ENCODE data around the gene DMRTB1.

The DMRTB1 gene

DNA sequence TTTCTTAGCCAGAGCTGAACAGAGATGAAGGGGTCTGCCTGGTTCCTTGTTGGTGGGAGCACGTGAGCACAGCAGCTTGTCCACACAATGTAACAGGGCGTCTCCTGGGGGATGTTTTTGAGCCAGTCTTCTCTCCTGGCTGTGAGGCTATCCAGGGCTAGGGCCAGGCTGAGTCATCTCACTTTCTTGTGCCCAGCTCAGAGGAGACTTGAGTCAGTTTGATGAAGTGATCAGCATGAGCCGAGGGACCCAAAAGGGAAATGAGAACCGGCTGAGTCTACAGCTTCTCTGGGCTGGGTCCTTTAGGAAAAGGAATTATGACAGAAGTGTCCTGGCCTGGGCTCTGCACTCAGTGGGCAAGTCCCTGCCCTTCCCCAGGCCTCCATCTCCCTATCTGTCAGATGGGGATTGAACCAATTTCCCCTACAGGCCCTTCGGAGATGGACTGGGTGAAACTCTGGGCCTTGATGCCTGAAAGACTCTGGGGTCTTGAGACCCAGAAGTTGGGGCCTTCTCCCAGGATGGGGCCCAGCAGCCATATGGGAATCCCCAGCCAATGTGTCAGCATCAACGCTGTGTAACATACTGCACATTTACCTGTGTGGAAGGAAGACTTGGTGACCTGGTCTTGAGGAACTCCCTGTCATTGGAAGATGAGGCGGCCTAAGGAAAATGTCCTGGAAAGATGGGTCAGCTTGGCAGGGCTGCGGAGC, 36.6 kb downstream of the DMRTB1 start:
- DNase-seq, result no peak

DNA sequence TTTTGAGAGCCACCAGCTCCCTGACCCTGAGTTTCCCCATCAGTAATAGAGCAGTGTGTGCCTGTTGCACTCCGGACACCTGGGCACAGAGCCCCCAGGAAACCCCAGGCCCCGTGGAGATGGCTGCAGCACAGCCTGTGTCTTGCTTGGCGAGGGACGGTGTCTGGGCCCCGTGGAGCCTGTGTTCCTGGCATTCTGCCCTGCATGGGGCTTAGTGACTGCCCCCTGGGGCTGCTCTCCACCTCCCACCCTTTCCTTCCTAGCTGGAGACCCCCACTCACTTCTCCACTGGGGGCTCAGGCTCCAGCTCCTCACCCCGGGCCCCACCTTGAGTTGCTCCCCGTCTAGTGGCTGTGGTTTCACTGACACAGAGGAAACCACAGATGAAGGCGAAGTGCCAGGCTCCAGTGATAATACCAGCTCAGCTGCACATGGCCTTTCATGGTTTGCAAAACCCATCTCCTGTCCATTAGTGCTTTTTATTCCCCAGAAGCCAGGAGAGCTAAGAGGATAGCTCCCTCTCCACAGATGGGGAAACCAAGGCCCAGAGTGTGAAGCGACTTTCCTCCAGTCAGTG, 39.4 kb downstream of the DMRTB1 start:
- DNase-seq, result no peak

DNA sequence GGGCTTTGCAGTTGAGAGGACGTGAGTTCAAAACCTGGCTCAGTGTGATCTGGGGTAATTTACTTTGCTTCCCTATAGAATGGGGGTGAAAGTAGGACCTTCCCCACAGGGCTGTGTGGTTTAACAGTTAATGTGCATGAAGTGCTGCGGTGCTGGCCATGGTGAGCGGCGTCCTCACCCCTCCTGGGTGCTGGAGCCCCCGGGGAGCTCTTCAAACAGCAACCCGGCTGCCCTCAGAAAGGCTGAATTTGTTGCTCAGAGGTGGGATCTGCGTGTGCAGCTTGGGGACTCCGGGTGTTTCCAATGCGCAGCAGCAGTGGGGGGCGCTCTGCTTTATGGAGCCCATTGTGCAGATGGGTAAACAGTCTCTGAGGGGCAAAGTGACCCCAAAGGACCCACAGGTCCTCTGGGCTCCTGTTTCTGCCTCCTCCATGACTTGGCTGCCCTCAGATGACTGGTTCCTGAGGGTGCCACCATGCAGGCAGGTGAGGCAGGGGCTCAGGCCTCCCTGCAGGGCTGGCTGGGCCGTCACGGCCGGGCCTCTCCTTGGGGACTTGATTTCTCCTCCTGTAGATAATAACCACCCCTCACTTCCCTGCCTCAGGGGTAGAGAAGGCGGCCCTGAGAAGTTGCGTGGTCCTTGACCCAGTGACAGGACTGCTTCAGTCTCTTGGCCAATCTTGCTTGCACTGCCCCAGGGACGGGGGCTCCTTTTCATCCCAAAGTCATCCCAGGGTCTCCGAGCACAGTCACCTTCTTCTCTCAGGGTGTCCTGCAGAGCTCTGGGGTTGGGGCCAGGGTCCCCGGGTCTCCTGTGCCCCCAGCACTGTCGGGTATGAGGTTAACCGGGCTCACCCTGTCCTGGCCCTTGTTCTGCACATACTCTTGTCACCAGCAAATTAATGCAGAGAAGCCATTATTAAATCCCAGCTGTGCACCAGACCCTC, 40.3 kb downstream of the DMRTB1 start:
- no peak for DNase-seq

DNA sequence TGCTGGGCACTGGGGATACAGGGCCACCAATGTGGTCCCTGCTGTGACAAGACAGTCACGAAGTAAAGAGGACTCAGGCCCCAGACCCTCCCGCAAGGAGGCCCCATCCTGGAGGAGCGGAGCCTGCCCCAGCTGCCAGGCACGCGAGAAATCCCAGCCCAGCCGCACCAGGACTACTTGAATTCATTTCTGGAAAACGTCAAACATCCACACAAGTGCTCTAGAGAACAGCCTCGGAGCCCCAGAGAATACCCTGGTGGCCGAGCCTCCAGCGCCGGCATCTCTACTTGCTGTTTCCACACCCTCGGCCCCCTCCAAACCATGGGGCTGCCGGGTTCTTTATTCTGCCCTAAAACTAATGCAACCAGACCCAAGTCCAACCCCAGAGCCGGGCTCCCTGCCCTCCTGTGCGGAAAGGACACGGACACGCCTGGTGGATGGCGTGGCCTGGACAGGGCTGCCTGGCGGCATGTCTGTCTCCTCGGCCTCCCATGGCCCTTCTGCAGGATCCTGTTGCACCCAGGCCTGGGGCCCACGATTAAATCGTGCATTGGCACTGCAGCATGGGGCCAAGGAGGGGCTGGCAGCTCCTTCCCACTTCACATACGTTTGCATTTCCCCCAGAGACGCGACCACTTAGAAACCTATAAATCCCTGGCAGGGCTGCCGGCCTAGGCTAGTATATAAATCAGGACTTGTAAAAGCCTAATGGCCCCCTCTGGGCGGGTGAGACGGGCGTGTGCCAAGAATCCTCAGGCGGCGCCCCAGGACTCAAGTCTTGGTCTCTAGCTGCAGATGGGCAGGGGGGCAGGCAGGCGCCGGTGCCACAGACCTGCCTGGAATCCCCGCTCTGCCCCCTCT, 41.2 kb downstream of the DMRTB1 start:
- no peak for DNase-seq

DNA sequence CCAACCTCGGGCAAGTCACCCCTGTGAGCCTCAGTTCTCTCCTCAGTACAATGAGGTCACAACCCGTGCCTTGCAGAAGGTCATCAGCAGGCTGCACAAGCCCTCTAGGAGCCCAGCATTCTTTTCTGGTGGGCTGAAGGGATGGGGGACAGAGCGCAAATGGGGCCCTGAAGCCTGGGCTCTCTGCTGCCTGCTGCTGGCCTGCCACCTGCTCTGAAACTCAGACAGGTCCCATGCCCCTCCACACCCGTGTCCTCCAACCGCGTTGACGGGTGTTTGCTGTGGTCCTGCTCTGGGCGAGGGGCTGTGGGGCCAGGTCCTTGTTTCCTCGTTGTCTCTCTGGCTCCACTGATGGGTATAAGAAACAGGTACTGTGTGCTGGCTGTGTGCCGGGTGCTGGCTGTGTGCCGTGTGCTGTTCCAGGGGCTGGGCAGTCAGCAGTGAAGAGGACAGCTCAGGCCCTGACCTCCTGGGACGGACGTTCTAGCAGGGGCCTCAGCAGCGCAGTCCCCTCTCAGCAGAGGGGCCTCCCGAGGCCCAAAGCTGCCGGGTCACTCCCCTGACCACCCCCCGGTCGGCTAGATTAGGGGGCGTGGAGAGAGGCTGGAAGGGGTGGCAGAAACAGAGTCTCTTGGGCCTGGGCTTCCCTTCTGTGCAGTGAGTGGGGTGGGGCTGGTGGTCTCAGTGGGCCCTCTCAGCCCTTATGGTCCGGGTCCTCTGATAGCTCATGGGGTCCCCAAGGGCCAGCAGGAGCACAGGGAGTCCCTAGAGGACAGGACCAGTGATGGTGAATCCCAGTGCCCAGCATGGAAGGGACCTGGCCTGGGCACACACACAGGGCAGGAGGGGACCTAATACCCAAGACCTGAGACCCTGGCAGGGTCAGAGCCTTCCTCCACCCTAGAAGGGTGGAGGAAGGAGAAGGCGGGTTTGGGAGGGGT, 42.1 kb downstream of the DMRTB1 start:
- DNase-seq, result no peak

DNA sequence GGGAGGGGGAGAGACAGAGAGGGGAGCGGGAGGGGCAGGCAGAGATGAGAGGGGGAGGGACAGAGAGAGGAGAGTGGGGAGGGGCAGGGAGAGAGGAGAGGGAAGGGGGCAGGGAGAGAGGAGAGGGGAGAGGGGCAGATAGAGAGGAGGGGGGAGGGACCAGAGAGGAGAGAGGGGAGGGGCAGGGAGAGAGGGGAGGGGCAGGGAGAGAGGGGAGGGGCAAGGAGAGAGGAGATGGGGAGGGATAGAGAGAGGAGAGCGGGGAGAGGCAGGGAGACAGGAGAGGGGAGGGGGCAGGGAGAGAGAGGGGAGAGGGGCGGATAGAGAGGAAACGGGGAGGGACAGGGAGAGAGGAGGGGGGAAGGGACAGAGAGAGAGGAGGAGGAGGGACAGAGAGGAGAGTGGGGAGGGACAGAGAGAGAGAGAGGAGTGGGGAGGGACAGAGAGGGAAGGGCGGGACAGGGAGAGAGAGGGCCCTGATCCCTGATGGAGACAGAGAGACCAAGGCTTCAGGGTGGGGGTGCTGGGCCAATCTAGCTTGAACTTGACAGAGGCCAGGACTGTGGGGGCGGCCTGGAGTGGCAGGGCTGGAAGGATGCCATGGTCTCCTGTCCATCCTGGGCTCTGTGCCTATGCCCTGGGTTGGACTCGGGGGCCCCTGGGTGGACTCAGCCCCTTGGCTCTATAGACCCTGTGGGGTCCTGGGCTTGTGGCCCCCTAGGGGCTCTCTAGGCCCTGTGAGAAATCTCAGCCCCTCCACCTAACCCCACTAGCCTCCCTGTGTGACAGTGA, 43.6 kb downstream of the DMRTB1 start:
- DNase-seq, result no peak

DNA sequence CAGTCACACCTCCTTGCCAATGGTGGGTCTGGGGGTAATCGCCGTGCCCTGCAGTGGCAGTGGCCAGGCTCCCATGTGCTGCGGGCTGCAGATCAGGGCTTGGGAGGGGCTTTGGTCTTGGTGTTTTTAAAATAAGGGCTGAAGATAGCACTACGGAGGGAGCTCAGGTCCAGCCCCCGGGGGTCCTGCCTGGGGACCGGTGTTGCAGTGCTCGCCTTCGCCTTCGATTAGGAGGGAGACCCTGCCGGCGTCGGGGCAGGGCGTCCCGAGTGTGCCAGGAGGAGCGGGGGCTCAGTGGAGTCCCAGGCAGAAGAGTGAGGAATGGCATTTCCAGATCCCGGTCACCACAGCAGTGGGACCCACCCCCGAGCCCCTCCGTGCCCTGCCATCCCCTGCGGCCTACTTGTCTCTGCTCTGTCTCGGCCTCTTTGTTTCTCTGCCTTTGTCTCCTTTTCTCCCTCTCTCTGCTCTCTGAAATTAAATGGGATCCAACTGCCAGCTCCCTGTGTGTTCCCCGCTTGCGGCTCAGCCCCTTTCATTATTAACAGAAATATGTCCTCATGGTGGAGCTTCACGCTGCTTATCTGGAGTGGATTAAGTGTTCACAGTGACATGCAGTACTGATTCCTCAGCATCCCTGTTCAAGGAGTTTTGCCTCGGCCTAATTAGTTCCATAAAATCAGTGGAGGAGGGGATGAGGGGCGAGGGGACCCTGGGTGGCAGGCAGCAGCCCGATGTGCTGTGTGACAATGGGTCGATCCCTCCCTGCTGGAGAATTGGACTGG, 44.4 kb downstream of the DMRTB1 start:
- no peak for DNase-seq

DNA sequence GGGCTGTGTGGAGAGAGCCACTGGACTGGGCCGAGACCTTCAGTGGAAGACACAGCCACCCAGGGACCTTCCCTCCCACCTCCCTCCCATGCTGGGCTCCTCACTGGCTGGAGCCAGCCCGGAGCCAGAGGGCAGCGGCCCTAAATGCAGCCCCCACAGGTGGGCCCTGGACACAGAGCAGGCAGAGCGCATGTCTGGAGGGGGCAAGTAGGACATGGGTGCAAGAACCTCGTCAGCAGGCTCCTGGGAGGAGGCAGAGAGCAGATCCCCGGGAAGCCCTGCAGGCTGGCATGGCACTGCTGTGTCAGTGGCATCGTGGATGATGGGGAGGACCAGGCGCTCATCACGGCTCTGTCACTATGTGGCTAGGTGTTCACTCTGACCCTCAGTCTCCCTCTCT, 45.7 kb downstream of the DMRTB1 start:
- DNase-seq, result no peak

DNA sequence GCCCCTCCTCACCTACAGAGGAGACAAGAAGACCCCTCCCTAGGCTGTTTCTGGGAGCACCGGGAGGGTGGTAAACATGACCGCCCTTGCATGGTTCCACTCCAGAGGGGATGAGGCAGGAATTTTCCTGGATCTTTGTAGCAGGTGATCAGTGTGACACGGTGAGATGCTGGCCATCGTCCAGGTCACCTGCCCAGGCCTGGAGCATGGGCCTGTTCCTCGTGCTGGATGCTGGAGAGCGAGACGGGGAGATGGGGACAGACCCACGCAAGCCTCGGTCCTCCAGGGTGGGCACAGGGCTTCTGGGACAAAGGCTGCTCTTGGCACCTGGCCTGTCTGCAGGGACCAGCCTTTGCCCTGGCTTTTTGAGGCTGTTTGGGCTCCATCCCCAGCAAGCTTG, 46.2 kb downstream of the DMRTB1 start:
- DNase-seq, result no peak

DNA sequence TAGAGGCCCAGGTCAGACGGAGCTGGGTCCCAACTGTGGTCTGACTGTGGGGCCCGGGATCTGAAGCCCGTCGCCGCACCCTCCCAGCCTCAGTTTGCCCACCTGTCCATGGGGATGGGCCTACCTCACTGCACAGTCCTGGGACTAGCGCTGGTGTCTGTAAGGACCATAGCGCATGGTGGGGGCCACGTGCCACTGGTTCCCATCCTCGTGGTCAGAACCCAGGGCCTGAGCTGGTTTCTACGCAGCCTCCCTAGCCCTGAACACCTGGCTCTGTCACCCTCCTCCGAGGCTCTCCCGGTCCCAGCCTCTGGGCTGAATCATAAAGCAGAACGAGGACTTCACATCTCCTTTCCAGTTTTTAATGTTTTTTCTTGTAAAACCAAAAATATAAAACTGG, 46.7 kb downstream of the DMRTB1 start:
- DNase-seq, result no peak

DNA sequence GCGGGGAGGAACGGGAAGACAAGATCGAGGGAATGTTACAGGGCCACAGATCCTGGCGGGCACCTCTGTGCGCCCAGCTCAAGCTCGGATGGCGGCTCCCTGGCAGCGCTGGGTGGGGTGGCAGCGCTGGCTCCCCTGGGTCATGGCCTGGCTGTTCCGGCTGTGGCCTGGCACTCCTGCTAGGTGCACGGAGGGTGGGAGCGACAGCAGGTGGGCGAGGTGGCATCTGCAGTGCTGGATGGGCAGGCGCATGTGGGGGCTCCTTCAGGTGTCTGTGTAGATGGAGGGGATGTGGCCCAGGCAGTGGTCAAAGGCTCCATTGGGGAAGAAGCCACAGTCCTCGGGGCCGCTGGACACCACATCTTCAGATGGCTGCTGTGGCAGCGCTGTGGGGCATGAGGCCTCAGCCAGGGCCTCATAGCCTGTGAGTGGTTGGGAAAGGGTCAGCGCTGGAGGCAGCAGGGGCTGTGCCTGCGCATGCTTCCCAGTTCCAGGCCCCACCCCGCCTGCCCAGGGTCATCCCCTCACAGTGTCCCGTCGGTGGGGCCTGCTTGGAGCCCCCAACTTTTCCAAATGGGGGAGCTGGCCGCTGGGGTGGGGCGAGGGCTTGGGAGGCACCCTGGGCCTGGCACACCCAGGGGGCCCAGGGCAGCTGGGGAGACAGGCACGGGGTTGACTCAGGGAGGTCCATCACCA, 47.3 kb downstream of the DMRTB1 start:
- DNase-seq, result no peak

DNA sequence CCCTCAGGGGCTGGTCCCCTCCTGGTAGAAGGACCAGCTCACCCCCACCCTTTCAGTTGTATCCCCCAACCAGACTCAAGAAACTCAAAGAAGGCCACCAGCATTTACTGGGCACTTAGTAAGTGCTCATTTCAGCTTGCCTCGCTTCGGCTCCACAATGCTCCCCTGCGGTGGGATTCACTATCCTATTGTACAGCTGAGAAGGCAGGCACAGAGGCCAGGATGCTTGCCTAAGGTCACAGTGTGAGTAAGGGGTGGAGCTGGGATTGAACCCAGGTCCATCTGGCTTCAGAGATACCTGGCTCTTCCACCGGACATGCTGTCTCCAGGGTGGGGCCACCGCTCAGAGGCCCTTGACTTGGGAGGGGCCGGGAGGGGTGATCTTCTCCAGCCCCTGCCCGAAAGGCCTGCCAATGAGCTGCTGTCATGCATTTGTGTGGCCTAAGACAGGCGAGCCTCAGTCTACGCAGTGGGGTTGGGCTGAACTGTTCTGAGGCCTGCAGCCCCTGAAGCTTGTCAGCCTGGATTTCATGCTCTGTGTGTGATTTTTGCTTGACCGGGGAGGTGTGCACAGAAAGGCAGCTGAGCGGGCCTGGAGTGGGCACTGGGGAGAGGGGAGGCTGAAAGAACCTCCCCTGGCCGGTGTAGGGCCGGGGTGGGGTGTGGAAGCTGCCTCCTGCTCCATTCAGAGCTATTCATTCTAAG, 48.1 kb downstream of the DMRTB1 start:
- no peak for DNase-seq

DNA sequence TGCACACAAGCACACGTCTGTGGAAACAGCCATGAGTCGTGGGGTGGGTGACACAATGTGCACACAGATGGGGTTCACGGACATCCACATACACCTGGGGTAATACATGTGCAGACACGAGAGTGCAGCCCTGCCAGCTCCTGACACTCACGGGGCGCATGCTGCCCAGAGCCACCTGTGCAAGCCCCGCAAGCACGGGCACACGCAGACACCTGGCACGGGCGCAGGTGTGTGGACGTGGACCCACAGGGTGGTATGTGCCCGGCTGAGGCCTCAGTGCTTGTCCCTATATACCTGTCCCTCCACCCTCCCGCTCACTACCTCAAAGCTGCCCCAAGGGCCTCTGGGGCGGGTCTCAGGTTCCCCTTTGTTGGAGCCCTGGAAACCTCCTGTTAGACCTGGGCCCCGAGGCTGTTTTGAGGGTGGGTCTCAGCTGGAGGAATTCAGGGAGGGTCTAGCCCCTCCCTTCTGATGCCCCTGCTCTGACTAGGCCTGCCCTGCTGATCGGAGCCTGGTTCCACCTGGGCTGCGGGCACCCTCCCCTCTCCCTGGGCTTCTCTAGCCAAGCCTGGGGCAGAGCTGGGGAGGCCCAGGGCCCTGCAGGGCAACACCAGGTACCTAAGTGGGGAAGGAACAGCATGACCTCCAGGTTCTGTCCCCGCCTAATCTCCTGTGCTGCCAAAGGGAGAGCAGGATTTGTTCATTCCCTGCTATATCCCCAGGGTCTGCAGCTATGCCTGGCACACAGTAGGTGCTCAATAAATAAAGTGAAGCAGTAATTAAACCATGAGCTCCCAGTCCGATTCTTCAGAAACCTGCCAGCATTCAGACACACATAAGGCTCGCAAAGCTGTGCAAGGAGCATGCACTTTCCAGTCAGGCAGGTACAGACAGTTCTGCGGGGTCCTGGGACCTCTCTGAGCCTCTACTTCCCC, 49.1 kb downstream of the DMRTB1 start:
- DNase-seq, result no peak

DNA sequence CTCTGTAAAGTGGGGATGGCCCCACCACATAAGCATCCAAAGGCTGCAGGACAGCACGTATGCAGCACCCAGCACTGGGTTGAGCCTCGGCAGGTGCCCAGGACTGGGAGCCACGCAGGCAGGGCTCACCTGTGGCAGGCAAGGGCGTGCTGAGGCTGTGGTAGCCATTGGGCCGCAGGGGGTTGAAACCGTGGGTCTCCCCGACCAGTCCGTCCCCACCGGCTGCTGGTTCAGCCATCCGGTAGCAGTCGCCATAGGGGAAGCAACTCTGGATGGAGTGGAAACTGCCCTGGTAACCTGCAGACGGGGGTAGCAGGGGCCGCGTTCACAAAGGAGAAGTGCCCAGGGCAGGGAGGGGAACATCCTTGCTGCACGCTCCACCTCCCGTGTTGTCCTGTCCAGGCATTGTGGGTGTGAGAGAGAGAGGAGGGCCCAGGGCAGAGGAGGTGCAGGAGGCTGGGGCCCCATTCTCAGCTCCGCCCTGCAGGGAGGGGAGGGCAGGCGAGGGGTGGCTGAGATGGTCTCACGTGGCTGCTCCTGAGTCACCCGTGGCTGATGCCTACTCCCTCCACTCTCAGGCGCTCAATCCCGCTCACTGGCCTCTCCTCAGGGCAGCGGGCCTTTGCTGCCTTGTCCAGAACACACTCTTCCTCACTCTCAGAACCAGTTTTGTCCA, 49.9 kb downstream of the DMRTB1 start:
- no peak for DNase-seq

DNA sequence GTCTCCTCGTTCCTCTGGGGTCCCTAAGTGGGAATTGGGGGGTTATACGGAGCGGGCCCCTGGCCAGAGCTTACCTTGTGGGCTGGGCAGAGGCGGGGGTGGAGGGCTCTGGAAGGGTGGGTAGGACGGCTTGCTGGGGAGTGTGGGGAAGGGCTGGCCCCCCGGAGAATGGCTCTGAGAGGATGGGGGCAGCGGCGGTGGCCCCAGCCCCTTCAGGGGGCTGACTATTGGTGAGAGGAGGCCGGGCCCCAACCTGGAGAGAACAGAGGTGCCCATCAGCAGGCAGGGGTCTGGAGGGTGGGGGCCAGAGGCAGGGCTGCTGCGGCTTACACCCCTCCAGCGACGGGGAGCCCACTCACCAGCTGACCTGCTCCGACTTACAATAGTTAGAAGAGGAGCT, 50.6 kb downstream of the DMRTB1 start:
- no peak for DNase-seq

DNA sequence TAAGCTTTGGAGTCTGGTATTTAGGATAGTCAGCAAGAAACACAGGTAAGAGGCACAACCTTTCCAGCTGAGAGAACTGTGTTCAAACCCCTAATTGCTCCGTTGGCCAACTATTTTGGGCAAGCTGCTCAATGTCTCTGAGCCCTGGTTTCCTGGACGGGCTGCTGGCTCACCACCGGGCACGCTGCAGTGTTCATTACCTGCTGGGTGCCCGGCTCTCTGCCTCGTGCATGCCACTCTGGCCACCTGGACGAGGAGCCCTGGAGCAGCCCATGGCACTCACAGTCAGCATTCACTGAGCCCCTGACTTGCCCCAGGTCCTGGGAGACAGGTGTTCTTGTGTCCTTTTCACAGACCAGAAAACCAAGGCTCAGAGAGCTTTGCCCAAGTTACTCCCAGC, 51.0 kb downstream of the DMRTB1 start:
- DNase-seq, result no peak

DNA sequence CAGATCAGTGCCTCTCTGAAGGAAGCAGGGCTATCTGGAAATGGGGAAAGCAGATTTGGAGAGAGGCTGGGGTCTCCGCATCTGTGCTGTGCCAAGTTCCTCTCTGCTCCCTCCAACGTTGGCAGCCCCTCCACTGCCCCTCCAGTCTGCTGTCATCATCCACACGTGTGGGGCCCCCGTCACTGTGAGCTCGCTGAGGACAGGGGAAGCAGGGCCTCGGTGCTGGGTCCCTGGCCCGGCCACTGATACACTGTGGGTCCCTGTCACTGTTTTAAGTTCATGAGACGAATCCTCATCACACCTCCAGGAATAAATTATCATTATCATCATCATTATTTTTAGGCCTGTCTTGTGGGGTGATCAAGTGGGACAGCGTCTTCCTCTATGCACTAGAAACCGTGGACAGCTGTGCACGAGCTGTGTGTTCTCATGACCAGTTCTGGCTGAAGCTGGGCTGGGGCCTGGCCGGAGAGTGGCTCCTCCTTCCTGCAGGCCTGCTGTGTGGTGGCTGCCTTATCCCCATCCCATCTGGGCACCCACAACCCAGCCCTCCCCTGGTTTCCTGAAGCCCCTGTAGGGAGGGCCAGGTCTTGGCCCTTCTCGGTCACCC, 52.2 kb downstream of the DMRTB1 start:
- no peak for DNase-seq

All from 8988T (cell line).